ENCODE results near the gene SUSD1. TPM values are rescaled to one million over a fixed set of nuclear protein-coding genes. Genes with fewer than 3 reads are reported as not detected.

Gene SUSD1
- polyA plus RNA-seq, 2 donors, result 1.2 to 1.8 TPM

DNA sequence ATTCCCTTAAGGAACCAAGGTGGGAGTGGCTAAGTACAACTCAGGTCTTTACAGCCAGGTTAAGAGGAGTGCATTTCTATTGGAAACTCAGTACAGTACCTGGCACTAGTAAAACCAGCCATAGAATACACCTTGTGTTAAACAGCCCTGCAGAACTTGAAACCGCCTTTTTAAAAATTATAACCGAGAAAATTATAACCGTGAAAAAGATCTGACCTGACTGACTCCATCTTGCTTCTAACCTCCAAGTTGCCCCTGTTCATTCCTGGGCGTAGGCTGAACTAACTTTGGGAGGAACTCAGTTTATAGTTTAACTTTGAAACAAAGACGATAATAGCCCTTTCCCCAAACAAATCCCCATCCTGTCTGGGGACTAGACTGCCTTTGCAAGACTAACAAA, 132.3 kb downstream of the SUSD1 start:
- H3K9me3 ChIP-seq (ENCODE audit: control insufficient read depth in 2 of 2, insufficient read depth in 1 of 2, low read depth in 1 of 2, low read length in 1 of 2), result no peaks in the 10 kb centered on the region
- H3K4me3 ChIP-seq (ENCODE audit: low read depth in 1 of 2, low read length in 2 of 2), result no peak overlapping the region
- peaks cover 0 to 4% of the 10 kb centered on the region in 2 donors for H3K4me1 ChIP-seq (ENCODE audit: control insufficient read depth in 2 of 2, insufficient read depth in 2 of 2, low read length in 1 of 2)
- WGBS, 2 donors, result 94 to 96% methylated on average over 5 of the region's 5 CpGs
- no peaks in the 10 kb centered on the region for H3K27me3 ChIP-seq (ENCODE audit: control insufficient read depth in 1 of 2, insufficient read depth in 2 of 2, low read length in 2 of 2)
- peaks cover 0 to 5% of the 10 kb centered on the region in 2 donors for H3K36me3 ChIP-seq (ENCODE audit: control insufficient read depth in 2 of 2, insufficient read depth in 2 of 2, low read length in 1 of 2)
- no peak overlapping the region for H3K27ac ChIP-seq (ENCODE audit: low read depth in 2 of 2, low read length in 1 of 2)

DNA sequence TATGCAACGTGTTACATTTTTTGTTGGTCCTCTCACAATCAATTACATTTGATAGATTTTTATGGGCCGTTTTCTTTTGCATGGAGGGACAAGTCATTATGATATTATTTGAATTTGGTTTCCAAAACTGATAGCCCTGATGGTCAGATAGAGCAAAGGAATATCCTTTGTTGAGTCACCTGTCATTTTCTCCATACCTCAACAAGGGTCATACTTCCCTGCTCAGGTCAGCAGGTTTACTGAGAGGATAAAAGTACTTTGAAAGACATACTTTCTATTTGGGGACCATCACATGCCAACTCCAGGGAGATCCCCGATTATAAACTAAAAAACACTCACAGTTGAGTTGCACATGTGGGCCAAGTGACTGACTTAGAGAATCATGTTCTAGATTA, 132.9 kb downstream of the SUSD1 start:
- H3K36me3 ChIP-seq (ENCODE audit: control insufficient read depth in 2 of 2, insufficient read depth in 2 of 2, low read length in 1 of 2), result peaks cover 0 to 5% of the 10 kb centered on the region in 2 donors
- no peak overlapping the region for H3K4me3 ChIP-seq (ENCODE audit: low read depth in 1 of 2, low read length in 2 of 2)
- H3K4me1 ChIP-seq (ENCODE audit: control insufficient read depth in 2 of 2, insufficient read depth in 2 of 2, low read length in 1 of 2), result peaks cover 0 to 4% of the 10 kb centered on the region in 2 donors
- no peaks in the 10 kb centered on the region for H3K9me3 ChIP-seq (ENCODE audit: control insufficient read depth in 2 of 2, insufficient read depth in 1 of 2, low read depth in 1 of 2, low read length in 1 of 2)
- 89 to 92% methylated on average over 3 of the region's 3 CpGs for WGBS, 2 donors
- no peaks in the 10 kb centered on the region for H3K27me3 ChIP-seq (ENCODE audit: control insufficient read depth in 1 of 2, insufficient read depth in 2 of 2, low read length in 2 of 2)
- no peak overlapping the region for H3K27ac ChIP-seq (ENCODE audit: low read depth in 2 of 2, low read length in 1 of 2)

DNA sequence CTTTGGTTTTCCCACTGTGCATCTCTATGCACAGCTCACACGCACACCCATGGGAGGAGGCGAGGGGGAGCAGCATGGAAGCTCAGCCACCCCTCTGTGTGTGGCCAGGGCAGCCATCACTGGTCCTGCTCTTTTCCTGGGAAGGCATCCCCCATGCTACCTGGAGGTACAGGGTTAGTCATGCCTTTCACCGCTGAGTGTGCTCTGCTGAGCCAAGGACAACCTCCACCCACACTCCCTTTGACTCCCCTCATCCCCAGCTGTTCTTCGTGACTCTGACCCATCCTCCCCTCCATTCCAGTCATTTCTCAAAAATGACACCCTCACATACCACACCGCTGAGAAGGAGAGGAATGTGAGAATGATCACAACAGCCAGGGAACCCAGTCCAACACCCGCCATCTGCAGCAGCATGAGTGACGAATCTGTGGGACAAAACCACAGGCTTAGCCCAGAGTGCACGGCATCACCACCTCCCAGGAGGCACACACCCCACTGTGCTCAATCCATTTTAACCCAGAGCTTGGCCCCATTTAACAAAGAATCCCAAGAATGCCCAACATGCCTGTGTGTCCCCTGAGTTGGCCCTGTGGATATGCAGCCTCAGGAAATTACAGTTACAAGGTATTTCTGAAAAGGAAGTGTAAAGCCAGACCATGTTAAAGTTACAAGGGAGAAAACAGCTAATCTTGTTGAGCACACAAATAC, 133.4 kb downstream of the SUSD1 start:
- Histone ChIP-seq H3K9me3 (ENCODE audit: control insufficient read depth in 2 of 2, insufficient read depth in 1 of 2, low read depth in 1 of 2, low read length in 1 of 2) (no peaks in the 10 kb centered on the region), H3K27me3 (ENCODE audit: control insufficient read depth in 1 of 2, insufficient read depth in 2 of 2, low read length in 2 of 2) (no peaks in the 10 kb centered on the region), H3K4me1 (ENCODE audit: control insufficient read depth in 2 of 2, insufficient read depth in 2 of 2, low read length in 1 of 2) (peaks cover 0 to 4% of the 10 kb centered on the region in 2 donors), H3K36me3 (ENCODE audit: control insufficient read depth in 2 of 2, insufficient read depth in 2 of 2, low read length in 1 of 2) (peaks cover 0 to 5% of the 10 kb centered on the region in 2 donors), H3K4me3 (ENCODE audit: low read depth in 1 of 2, low read length in 2 of 2) (no peak overlapping the region), H3K27ac (ENCODE audit: low read depth in 2 of 2, low read length in 1 of 2) (no peak overlapping the region)
- WGBS, 2 donors, result 69 to 79% methylated on average over 8 of the region's 8 CpGs

DNA sequence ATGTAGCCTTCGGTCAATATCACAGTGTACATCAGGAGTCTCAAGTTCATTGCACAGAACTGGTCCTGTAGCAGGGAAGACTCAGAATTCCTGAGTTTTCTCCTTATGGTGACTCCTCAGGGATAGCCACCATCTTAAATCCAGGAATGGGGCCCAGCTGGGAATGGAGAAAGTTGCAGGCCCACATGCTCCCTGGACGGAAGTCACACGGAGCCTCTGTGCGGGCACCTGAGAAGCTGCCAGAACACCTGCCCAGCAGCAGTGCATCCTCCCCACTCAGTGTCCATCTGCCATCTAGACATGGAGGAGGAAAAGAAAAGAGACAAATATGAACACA, 133.9 kb downstream of the SUSD1 start:
- WGBS, 2 donors, result 97 to 100% methylated on average over 4 of the region's 4 CpGs

DNA sequence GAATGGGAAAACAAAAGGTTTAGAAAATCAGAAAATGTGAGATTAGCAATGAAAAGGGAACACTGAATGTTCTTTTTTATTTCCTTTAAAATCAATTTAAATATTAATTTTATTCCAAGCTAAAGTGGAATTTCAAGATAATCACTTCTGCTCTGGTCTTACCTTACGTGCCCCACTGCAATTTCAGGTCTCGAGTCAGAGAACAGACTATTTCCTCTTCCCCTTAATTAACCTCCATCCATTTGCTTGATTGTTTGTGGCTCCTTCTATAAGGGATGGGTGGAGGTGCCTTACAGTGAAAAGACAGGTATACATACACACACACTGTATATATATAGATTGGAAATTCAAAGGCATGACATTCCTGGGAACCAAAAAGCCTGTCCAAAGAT, 137.1 kb downstream of the SUSD1 start:
- peaks cover 0 to 5% of the 10 kb centered on the region in 2 donors for H3K36me3 ChIP-seq (ENCODE audit: control insufficient read depth in 2 of 2, insufficient read depth in 2 of 2, low read length in 1 of 2)
- 70 to 78% methylated on average over 2 of the region's 2 CpGs for WGBS, 2 donors
- H3K9me3 ChIP-seq (ENCODE audit: control insufficient read depth in 2 of 2, insufficient read depth in 1 of 2, low read depth in 1 of 2, low read length in 1 of 2), result no peaks in the 10 kb centered on the region
- H3K27me3 ChIP-seq (ENCODE audit: control insufficient read depth in 1 of 2, insufficient read depth in 2 of 2, low read length in 2 of 2), result no peaks in the 10 kb centered on the region
- H3K4me1 ChIP-seq (ENCODE audit: control insufficient read depth in 2 of 2, insufficient read depth in 2 of 2, low read length in 1 of 2), result peaks cover 0 to 7% of the 10 kb centered on the region in 2 donors
- H3K4me3 ChIP-seq (ENCODE audit: low read depth in 1 of 2, low read length in 2 of 2), result no peak overlapping the region
- H3K27ac ChIP-seq (ENCODE audit: low read depth in 2 of 2, low read length in 1 of 2), result no peak overlapping the region

More for the DNA sequence above, 133.9 kb downstream of the SUSD1 start:
- Histone ChIP-seq H3K27me3 (ENCODE audit: control insufficient read depth in 1 of 2, insufficient read depth in 2 of 2, low read length in 2 of 2) (no peaks in the 10 kb centered on the region), H3K4me3 (ENCODE audit: low read depth in 1 of 2, low read length in 2 of 2) (no peak overlapping the region), H3K27ac (ENCODE audit: low read depth in 2 of 2, low read length in 1 of 2) (no peak overlapping the region), H3K9me3 (ENCODE audit: control insufficient read depth in 2 of 2, insufficient read depth in 1 of 2, low read depth in 1 of 2, low read length in 1 of 2) (no peaks in the 10 kb centered on the region), H3K36me3 (ENCODE audit: control insufficient read depth in 2 of 2, insufficient read depth in 2 of 2, low read length in 1 of 2) (peaks cover 0 to 5% of the 10 kb centered on the region in 2 donors), H3K4me1 (ENCODE audit: control insufficient read depth in 2 of 2, insufficient read depth in 2 of 2, low read length in 1 of 2) (peaks cover 0 to 4% of the 10 kb centered on the region in 2 donors)

DNA sequence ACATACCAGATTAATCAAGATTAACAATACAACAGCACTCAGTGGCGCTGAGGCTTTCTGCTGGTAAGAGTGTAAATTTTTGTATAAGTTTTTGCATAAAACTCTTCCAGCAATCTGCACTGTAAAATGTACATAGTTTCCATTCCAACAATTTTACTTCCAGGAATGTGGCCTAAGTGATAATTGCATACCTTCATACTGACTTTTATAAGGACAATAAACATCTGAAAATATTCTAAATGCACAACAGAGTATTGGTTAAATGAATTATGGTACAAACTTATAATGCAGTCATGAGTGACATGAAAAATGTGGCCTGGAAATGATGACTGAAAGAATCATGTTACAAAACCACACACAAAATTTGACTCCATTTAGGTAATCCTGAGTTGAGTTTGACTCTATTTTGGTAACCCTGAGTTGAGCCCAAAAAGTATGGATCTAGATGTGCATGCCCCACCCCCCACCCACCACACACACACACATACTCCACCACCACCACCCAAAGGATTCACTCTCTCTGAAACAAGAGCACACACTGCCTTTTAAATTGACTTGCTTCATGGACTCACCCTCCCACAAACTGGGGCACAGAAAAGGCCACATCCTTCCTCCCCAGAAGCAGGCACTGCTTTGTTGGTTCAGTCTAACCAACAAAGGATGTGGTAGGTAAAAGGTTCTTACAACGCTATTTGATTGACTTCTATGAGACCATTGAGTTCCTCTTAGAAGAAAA, 137.6 kb downstream of the SUSD1 start:
- no peak overlapping the region for H3K4me3 ChIP-seq (ENCODE audit: low read depth in 1 of 2, low read length in 2 of 2)
- peaks cover 0 to 5% of the 10 kb centered on the region in 2 donors for H3K36me3 ChIP-seq (ENCODE audit: control insufficient read depth in 2 of 2, insufficient read depth in 2 of 2, low read length in 1 of 2)
- H3K27ac ChIP-seq (ENCODE audit: low read depth in 2 of 2, low read length in 1 of 2), result no peak overlapping the region
- no peaks in the 10 kb centered on the region for H3K27me3 ChIP-seq (ENCODE audit: control insufficient read depth in 1 of 2, insufficient read depth in 2 of 2, low read length in 2 of 2)
- WGBS, 2 donors, result 76 to 79% methylated on average over 2 of the region's 2 CpGs
- no peaks in the 10 kb centered on the region for H3K9me3 ChIP-seq (ENCODE audit: control insufficient read depth in 2 of 2, insufficient read depth in 1 of 2, low read depth in 1 of 2, low read length in 1 of 2)
- peaks cover 0 to 7% of the 10 kb centered on the region in 2 donors for H3K4me1 ChIP-seq (ENCODE audit: control insufficient read depth in 2 of 2, insufficient read depth in 2 of 2, low read length in 1 of 2)

DNA sequence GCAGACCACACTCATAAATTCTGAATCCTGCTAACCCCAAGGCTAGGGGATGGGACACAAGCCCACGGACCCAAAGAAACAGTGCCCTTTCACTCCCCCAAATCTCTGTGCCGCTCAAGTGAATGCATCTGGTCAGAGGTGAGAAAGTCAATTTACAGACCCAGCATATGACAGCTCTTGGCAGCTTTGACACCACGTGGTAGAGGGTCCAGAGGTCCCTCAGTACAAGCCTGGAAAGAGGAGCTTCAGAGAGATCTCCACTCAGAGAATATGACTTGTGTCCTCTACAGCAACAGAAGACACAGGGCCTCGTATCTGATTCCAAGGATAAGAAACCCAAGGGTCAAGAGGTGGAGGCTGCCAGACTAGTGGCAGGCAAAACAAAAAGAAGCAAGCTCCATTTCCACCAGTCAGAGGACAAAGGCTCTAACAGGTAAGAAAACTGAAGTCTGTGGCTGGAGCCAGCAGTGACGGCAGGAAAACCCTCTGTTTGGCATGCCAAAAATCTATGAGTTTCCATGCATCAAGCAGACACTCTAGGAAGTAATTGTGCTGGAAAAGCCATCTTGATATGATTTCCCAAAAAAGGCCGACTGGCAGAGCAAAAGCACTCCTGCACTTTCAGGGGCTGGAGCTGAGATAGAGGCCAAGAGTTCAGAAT, 139.8 kb downstream of the SUSD1 start:
- Histone ChIP-seq H3K36me3 (ENCODE audit: control insufficient read depth in 2 of 2, insufficient read depth in 2 of 2, low read length in 1 of 2) (no peaks in the 10 kb centered on the region), H3K27me3 (ENCODE audit: control insufficient read depth in 1 of 2, insufficient read depth in 2 of 2, low read length in 2 of 2) (no peaks in the 10 kb centered on the region), H3K4me1 (ENCODE audit: control insufficient read depth in 2 of 2, insufficient read depth in 2 of 2, low read length in 1 of 2) (peaks cover 0 to 6% of the 10 kb centered on the region in 2 donors), H3K9me3 (ENCODE audit: control insufficient read depth in 2 of 2, insufficient read depth in 1 of 2, low read depth in 1 of 2, low read length in 1 of 2) (no peaks in the 10 kb centered on the region), H3K4me3 (ENCODE audit: low read depth in 1 of 2, low read length in 2 of 2) (no peak overlapping the region), H3K27ac (ENCODE audit: low read depth in 2 of 2, low read length in 1 of 2) (no peak overlapping the region)
- 85 to 89% methylated on average over 6 of the region's 6 CpGs for WGBS, 2 donors

DNA sequence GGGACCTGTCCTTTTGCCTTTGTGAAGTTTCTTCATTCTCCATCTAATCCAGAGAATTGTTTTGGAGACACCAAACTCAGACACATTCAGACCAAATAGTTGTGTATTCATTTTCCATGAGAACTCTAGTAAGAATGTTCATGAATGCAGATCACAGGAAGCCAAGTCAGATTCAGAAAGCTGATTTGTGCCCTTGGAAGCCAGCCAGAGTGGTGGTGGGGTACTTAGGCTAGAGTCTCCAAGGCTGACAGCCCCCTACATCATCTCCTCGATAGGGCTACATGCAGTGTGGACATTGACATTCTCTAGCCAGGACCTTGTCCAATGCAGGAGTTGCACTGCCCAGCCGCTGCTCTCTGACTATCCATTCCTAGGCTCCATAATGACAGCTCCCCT, 140.9 kb downstream of the SUSD1 start:
- H3K36me3 ChIP-seq (ENCODE audit: control insufficient read depth in 2 of 2, insufficient read depth in 2 of 2, low read length in 1 of 2), result no peaks in the 10 kb centered on the region
- H3K27me3 ChIP-seq (ENCODE audit: control insufficient read depth in 1 of 2, insufficient read depth in 2 of 2, low read length in 2 of 2), result no peaks in the 10 kb centered on the region
- WGBS, 2 donors, result 88 to 90% methylated on average over 2 of the region's 2 CpGs
- H3K4me3 ChIP-seq (ENCODE audit: low read depth in 1 of 2, low read length in 2 of 2), result no peak overlapping the region
- no peaks in the 10 kb centered on the region for H3K9me3 ChIP-seq (ENCODE audit: control insufficient read depth in 2 of 2, insufficient read depth in 1 of 2, low read depth in 1 of 2, low read length in 1 of 2)
- peaks cover 0 to 6% of the 10 kb centered on the region in 2 donors for H3K4me1 ChIP-seq (ENCODE audit: control insufficient read depth in 2 of 2, insufficient read depth in 2 of 2, low read length in 1 of 2)
- no peak overlapping the region for H3K27ac ChIP-seq (ENCODE audit: low read depth in 2 of 2, low read length in 1 of 2)

DNA sequence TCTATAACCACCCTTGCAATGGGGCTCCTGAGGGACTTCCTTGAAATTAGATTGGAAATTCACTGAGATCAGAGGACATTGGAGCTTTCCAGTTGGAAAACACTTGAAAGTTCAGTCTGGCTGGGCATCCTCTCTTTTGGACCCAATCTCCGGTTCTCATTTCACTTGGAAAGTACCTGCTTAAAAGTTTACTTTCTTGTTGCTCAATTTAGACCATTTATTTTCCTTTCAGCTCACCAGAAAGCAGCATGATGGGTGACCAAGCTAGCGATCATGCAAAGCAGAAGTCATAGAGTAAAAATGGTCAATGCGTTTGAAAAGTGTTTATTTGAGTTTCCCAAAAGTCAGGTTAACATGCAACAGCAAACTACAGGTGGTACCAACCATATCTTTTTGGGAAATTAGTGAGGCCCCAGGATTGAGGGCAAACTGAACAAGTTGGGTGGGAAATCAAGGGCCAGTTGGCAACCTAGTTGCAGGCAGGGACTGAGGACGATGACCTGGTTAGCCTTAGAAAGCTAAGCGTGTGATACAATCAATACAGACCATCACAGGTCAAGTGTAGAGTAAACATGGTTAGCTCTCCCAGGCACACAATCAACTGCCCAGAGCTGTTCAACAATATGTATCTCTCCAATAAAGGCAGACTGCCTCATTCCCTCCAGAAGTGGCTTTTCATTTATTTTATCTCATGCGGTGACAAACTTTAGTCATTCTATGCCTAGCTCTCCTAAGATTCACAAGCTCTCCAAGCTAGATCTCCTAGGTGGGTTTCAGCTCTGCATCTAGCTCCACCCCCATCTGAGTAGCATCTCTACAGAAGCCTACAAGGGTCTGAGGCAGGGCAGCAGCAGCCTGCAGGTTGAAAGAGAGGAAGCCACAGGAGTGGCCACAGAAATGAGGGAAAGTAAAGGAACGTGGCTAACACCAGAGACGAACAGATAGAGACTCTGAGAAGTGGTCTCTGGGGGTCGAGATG, 141.6 kb downstream of the SUSD1 start:
- WGBS, 2 donors, result 64 to 74% methylated on average over 9 of the region's 9 CpGs
- Histone ChIP-seq H3K27me3 (ENCODE audit: control insufficient read depth in 1 of 2, insufficient read depth in 2 of 2, low read length in 2 of 2) (no peaks in the 10 kb centered on the region), H3K27ac (ENCODE audit: low read depth in 2 of 2, low read length in 1 of 2) (no peak overlapping the region), H3K9me3 (ENCODE audit: control insufficient read depth in 2 of 2, insufficient read depth in 1 of 2, low read depth in 1 of 2, low read length in 1 of 2) (no peaks in the 10 kb centered on the region), H3K4me3 (ENCODE audit: low read depth in 1 of 2, low read length in 2 of 2) (no peak overlapping the region), H3K4me1 (ENCODE audit: control insufficient read depth in 2 of 2, insufficient read depth in 2 of 2, low read length in 1 of 2) (peaks cover 0 to 8% of the 10 kb centered on the region in 2 donors), H3K36me3 (ENCODE audit: control insufficient read depth in 2 of 2, insufficient read depth in 2 of 2, low read length in 1 of 2) (no peaks in the 10 kb centered on the region)

All from esophagus (tissue), 2 donors.